Prostate gland (tissue), 2 donors: ENCODE data around the gene FOXP1. TPM values are rescaled to one million over a fixed set of nuclear protein-coding genes. Genes with fewer than 3 reads are reported as not detected.
A peak's percentile ranks its signal among the peaks of the same experiment; 100 is the strongest.

Source experiments
- DNase-seq: peaks from one replicate; pipeline ENCODE4 v3.0.0-alpha.2; 2019; ENCODE audit warnings: low spot score
- H3K27ac ChIP-seq, 2 donors: fragments of 200-600 bp; sonication (generic); 2 replicates each; pipeline ENCODE4 v1.5.1; 2017 to 2019
- H3K27me3 ChIP-seq: fragments of 200-600 bp; sonication (generic); replicated peaks from 2 replicates; pipeline ENCODE4 v1.5.1; 2019; ENCODE audit not compliant: insufficient read depth
- H3K36me3 ChIP-seq, 2 donors: fragments of 200-600 bp; sonication (generic); 1 replicate in 1 of 2; 2 replicates in 1 of 2; pipeline versions ENCODE4 v1.5.1 to v1.8.1; 2017 to 2019
- H3K4me1 ChIP-seq: fragments of 200-600 bp; sonication (generic); replicated peaks from 2 replicates; pipeline ENCODE4 v1.5.1; 2019
- H3K4me3 ChIP-seq, 2 donors: fragments of 200-600 bp; sonication (generic); 2 replicates each; pipeline ENCODE4 v1.5.1; 2017 to 2019
- H3K9me3 ChIP-seq: fragments of 200-600 bp; sonication (generic); 2 replicates; pipeline ENCODE4 v1.5.1; 2017
- CTCF ChIP-seq, 4 experiments: fragments of 200-600 bp in 2 of 4; fragments of 450-650 bp in 2 of 4; sonication (generic) in 2 of 4; IDR thresholded peaks; 1 replicate in 3 of 4; 2 replicates in 1 of 4; pipeline ENCODE4 v1.5.1; 2016 to 2019; ENCODE audit warnings: antibody characterized with exemption in 4 of 4, mild to moderate bottlenecking in 2 of 4, moderate library complexity in 2 of 4
- POLR2A ChIP-seq: fragments of 450-650 bp; IDR thresholded peaks from one replicate; pipeline ENCODE4 v1.6.1; 2016; ENCODE audit warnings: antibody characterized with exemption, mild to moderate bottlenecking
- POLR2AphosphoS5 ChIP-seq: sonication (generic); formaldehyde crosslinking; IDR thresholded peaks from one replicate; pipeline ENCODE4 v1.6.1; 2017; ENCODE audit warnings: antibody characterized with exemption
- WGBS: methylation state at CpG from one replicate; pipeline ENCODE4 v1.1.5; 2018; 5-methylcytosine and 5-hydroxymethylcytosine counted together
- intact Hi-C: fragments of 100-400 bp; cut with DNase I; formaldehyde crosslinking; loops from one replicate; pipeline ENCODE4 v1.14.2; 2022
- total RNA-seq, 2 donors: library from RNA; depleted of rRNA; stranded (reverse); fragments of >200 nt; gene quantifications; one replicate each; pipeline ENCODE4 v1.1.0, GENCODE V29; 2016

The FOXP1 gene
- total RNA-seq, 2 donors from 2014 or later, result 133 to 156 TPM

GRCh38 chr3:71433631-71434030 lies 149.9 kb downstream of the FOXP1 start:
- intact Hi-C loops, result no loop called here
- DNase-seq, result no peak
- Histone ChIP-seq H3K4me1 (no peaks in the 10 kb centered on the region), H3K36me3 (no peaks in the 10 kb centered on the region), H3K27ac (peak overlapping the region; percentile 15 to 36), H3K9me3 (no peaks in the 10 kb centered on the region), H3K4me3 (no peak overlapping the region), H3K27me3 (no peaks in the 10 kb centered on the region)
- peak; percentile 3 for TF ChIP-seq POLR2AphosphoS5
- TF ChIP-seq CTCF (IDR thresholded peaks at IDR 0.05), result no peak
- no peak for TF ChIP-seq POLR2A
- WGBS, result 29% methylated on average over 9 of the region's 9 CpGs

- intact Hi-C loops, result no loop called here
- 86% methylated on average over 17 of the region's 17 CpGs for WGBS
- H3K36me3 ChIP-seq, result no peaks in the 10 kb centered on the region
- TF ChIP-seq POLR2A, result no peak
- no peak for TF ChIP-seq CTCF (IDR thresholded peaks at IDR 0.05)
- no peak for TF ChIP-seq POLR2AphosphoS5
- no peak for DNase-seq
- H3K27me3 ChIP-seq, result no peaks in the 10 kb centered on the region
- no peak overlapping the region for H3K27ac ChIP-seq
- H3K4me3 ChIP-seq, result no peak overlapping the region
- H3K4me1 ChIP-seq, result peaks cover 4% of the 10 kb centered on the region
- no peaks in the 10 kb centered on the region for H3K9me3 ChIP-seq
Observed at GRCh38 chr3:71432044-71432975, 151.2 kb downstream of the FOXP1 start.

- no peak overlapping the region for H3K4me3 ChIP-seq
- peaks cover 4% of the 10 kb centered on the region for H3K4me1 ChIP-seq
- intact Hi-C loops, result no loop called here
- H3K9me3 ChIP-seq, result no peaks in the 10 kb centered on the region
- H3K27ac ChIP-seq, result no peak overlapping the region
- TF ChIP-seq POLR2A, result no peak
- no peak for TF ChIP-seq POLR2AphosphoS5
- TF ChIP-seq CTCF (IDR thresholded peaks at IDR 0.05), result no peak
- no peaks in the 10 kb centered on the region for H3K27me3 ChIP-seq
- no peaks in the 10 kb centered on the region for H3K36me3 ChIP-seq
- WGBS, result 92% methylated on average over 7 of the region's 7 CpGs
- DNase-seq, result no peak
Observed at GRCh38 chr3:71430941-71431552, 152.5 kb downstream of the FOXP1 start.

GRCh38 chr3:71429597-71429988 lies 153.9 kb downstream of the FOXP1 start:
- intact Hi-C loops, result no loop called here
- Histone ChIP-seq H3K4me1 (peaks cover 4% of the 10 kb centered on the region), H3K27ac (peak overlapping the region; percentile 69 to 70), H3K27me3 (no peaks in the 10 kb centered on the region), H3K9me3 (no peaks in the 10 kb centered on the region), H3K36me3 (no peaks in the 10 kb centered on the region), H3K4me3 (no peak overlapping the region)
- TF ChIP-seq POLR2A, result no peak
- no peak for TF ChIP-seq CTCF (IDR thresholded peaks at IDR 0.05)
- no peak for TF ChIP-seq POLR2AphosphoS5
- DNase-seq, result no peak
- WGBS, result 51% methylated on average over 5 of the region's 5 CpGs
